Measurements from ENCODE around the gene KRTAP3-2.

KRTAP3-2 gene

GRCh38 chr17:41009936-41010335 lies 10.2 kb upstream of the KRTAP3-2 start:
- no peak for DNase-seq

GRCh38 chr17:41009301-41009760 lies 9.6 kb upstream of the KRTAP3-2 start:
- DNase-seq, result no peak

GRCh38 chr17:41008811-41009210 lies 9.1 kb upstream of the KRTAP3-2 start, which contains the start of gene KRTAP3-1:
Gene KRTAP3-1, minus strand, starts transcription at chr17:41009128. Its CDS starts 54 bp downstream, at chr17:41009074.
- no peak for DNase-seq

- no peak for DNase-seq
These were observed 4.7 kb upstream of the KRTAP3-2 start for GRCh38 chr17:41004397-41004796.

GRCh38 chr17:41003926-41004325 lies 4.2 kb upstream of the KRTAP3-2 start:
- DNase-seq, result no peak

- DNase-seq, result no peak
These were observed 3.1 kb upstream of the KRTAP3-2 start for GRCh38 chr17:41002814-41003213.

GRCh38 chr17:41001795-41002194 lies 2.1 kb upstream of the KRTAP3-2 start:
- DNase-seq, result no peak

GRCh38 chr17:40997361-40997760 lies 2.3 kb downstream of the KRTAP3-2 start:
- DNase-seq, result no peak

GRCh38 chr17:40996829-40997228 lies 2.9 kb downstream of the KRTAP3-2 start:
- no peak for DNase-seq

GRCh38 chr17:40995116-40995515 lies 4.6 kb downstream of the KRTAP3-2 start:
- no peak for DNase-seq

- DNase-seq, result no peak
These were observed 5.9 kb downstream of the KRTAP3-2 start, which contains the start of gene KRTAP3-3 for GRCh38 chr17:40993839-40994238. Gene KRTAP3-3, minus strand, starts transcription at chr17:40994164. Its CDS starts 67 bp downstream, at chr17:40994097.

GRCh38 chr17:40993084-40993483 lies 6.6 kb downstream of the KRTAP3-2 start:
- no peak for DNase-seq

- DNase-seq, result no peak
These were observed 7.0 kb downstream of the KRTAP3-2 start for GRCh38 chr17:40992666-40993065.

GRCh38 chr17:40986920-40987319 lies 12.8 kb downstream of the KRTAP3-2 start:
- DNase-seq, result no peak

GRCh38 chr17:40984226-40984625 lies 15.5 kb downstream of the KRTAP3-2 start, which contains the start of gene KRT40:
Gene KRT40, minus strand, starts transcription at chr17:40984326. Its CDS starts 53 bp downstream, at chr17:40984273.
- no peak for DNase-seq

- no peak for DNase-seq
These were observed 18.6 kb downstream of the KRTAP3-2 start for GRCh38 chr17:40981115-40981514.

- no peak for DNase-seq
These were observed 19.1 kb downstream of the KRTAP3-2 start for GRCh38 chr17:40980596-40980995.

GRCh38 chr17:40980117-40980516 lies 19.6 kb downstream of the KRTAP3-2 start:
- DNase-seq, result no peak

GRCh38 chr17:40978575-40979151 lies 21.0 kb downstream of the KRTAP3-2 start:
- no peak for DNase-seq

- DNase-seq, result no peak
These were observed 24.2 kb downstream of the KRTAP3-2 start for GRCh38 chr17:40975516-40975915.

- no peak for DNase-seq
These were observed 25.3 kb downstream of the KRTAP3-2 start for GRCh38 chr17:40974366-40974765.

GRCh38 chr17:40967582-40967981 lies 32.1 kb downstream of the KRTAP3-2 start:
- DNase-seq, result no peak

- no peak for DNase-seq
These were observed 32.9 kb downstream of the KRTAP3-2 start, which contains the start of gene KRT39 for GRCh38 chr17:40966848-40967247. Gene KRT39, minus strand, starts transcription at chr17:40966948. Its CDS starts 92 bp downstream, at chr17:40966856.

- no peak for DNase-seq
These were observed 35.9 kb downstream of the KRTAP3-2 start for GRCh38 chr17:40963838-40964237.

- no peak for DNase-seq
These were observed 37.6 kb downstream of the KRTAP3-2 start for GRCh38 chr17:40962059-40962561.
